Measurements from ENCODE around the gene GAPDHS. TPM values are rescaled to one million over a fixed set of nuclear protein-coding genes. Genes with fewer than 3 reads are reported as not detected.
A peak's percentile ranks its signal among the peaks of the same experiment; 100 is the strongest.

Gene GAPDHS
- total and polyA plus RNA-seq, 2 of the 13 experiments (the other 11 are each of a cell fraction or from before 2014, with no cell fraction given): not detected

DNA sequence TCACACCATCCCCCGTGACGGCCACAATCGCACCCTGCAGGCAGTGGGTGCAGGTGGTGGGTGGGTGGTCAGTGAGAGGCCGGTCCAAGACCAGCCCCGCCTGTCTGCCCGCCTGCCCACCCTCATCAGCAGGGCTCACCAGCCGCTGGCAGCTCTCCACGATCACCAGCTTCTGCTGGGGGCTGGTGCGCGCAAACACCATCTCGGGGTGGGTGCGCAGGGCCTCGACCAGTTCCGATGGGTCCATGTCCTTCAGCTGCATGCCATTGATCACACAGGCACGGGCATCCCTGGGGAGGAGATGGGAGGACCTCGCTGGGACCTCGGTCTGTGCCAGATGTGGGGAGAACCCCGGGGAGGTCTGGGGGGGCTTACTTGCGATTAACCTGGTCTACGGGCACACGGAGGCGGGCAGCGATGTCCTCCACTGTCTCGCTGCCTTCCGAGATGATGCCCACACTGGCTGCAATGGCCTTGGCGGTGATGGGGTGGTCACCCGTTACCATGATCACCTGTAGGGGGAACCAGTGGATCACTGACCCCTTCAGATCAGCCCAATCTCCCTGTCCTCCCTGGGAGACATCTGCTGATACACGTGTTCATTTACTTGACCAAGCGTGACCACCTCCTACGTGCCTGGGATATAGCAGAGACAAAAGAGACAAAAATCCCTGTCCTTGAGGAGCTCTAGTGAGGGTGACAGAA, 22.2 kb downstream of the GAPDHS start (continued):
- TF ChIP-seq, protein P1, sequence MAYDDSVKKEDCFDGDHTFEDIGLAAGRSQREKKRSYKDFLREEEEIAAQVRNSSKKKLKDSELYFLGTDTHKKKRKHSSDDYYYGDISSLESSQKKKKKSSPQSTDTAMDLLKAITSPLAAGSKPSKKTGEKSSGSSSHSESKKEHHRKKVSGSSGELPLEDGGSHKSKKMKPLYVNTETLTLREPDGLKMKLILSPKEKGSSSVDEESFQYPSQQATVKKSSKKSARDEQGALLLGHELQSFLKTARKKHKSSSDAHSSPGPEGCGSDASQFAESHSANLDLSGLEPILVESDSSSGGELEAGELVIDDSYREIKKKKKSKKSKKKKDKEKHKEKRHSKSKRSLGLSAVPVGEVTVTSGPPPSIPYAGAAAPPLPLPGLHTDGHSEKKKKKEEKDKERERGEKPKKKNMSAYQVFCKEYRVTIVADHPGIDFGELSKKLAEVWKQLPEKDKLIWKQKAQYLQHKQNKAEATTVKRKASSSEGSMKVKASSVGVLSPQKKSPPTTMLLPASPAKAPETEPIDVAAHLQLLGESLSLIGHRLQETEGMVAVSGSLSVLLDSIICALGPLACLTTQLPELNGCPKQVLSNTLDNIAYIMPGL (CRISPR knock-in tag; IDR thresholded peaks at IDR 0.05; ENCODE audit: borderline replicate concordance in 1 of 2, low read depth in 1 of 2): 0 out of 4 replicates have a peak, but pooled peaks of 1 of the 2 experiments have one; percentile 31
- TF ChIP-seq ZNF205 (CRISPR knock-in tag; IDR thresholded peaks at IDR 0.05) (no peak), ZSCAN25 (CRISPR knock-in tag; IDR thresholded peaks at IDR 0.05) (no peak), NR2F2 (IDR thresholded peaks at IDR 0.05; ENCODE audit: borderline replicate concordance, low read depth) (no peak), SIN3A (IDR thresholded peaks at IDR 0.05; ENCODE audit: borderline replicate concordance, low read depth, low read length) (no peak), NONO (IDR thresholded peaks at IDR 0.05) (no peak), NONO (CRISPR knock-in tag; conservative IDR thresholded peaks at IDR 0.05) (peak; percentile 43; the same call in 1 of the 2 replicates), ZIK1 (CRISPR knock-in tag; IDR thresholded peaks at IDR 0.05; ENCODE audit: borderline replicate concordance, low read depth) (no peak), ZNF674 (CRISPR knock-in tag; IDR thresholded peaks at IDR 0.05; ENCODE audit: low read depth) (no peak), NCOR1 (IDR thresholded peaks at IDR 0.05; ENCODE audit: borderline replicate concordance, low read length) (no peak), ZNF274 (CRISPR knock-in tag; IDR thresholded peaks at IDR 0.05) (no peak)
- TF ChIP-seq, protein P2, sequence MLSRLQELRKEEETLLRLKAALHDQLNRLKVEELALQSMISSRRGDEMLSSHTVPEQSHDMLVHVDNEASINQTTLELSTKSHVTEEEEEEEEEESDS (CRISPR knock-in tag; IDR thresholded peaks at IDR 0.05; ENCODE audit: borderline replicate concordance): no peak
- TF ChIP-seq, protein P3, sequence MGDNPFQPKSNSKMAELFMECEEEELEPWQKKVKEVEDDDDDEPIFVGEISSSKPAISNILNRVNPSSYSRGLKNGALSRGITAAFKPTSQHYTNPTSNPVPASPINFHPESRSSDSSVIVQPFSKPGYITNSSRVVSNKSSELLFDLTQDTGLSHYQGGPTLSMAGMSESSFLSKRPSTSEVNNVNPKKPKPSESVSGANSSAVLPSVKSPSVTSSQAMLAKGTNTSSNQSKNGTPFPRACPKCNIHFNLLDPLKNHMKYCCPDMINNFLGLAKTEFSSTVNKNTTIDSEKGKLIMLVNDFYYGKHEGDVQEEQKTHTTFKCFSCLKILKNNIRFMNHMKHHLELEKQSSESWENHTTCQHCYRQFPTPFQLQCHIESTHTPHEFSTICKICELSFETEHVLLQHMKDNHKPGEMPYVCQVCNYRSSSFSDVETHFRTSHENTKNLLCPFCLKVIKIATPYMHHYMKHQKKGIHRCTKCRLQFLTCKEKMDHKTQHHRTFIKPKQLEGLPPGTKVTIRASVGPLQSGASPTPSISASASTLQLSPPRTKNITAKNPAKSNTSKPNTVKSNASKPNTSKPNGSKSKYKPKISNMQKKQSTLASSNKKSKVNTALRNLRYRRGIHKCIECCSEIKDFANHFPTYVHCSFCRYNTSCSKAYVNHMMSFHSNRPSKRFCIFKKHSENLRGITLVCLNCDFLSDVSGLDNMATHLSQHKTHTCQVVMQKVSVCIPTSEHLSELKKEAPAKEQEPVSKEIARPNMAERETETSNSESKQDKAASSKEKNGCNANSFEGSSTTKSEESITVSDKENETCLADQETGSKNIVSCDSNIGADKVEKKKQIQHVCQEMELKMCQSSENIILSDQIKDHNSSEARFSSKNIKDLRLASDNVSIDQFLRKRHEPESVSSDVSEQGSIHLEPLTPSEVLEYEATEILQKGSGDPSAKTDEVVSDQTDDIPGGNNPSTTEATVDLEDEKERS (CRISPR knock-in tag; IDR thresholded peaks at IDR 0.05): no peak
- TF ChIP-seq, protein P4, sequence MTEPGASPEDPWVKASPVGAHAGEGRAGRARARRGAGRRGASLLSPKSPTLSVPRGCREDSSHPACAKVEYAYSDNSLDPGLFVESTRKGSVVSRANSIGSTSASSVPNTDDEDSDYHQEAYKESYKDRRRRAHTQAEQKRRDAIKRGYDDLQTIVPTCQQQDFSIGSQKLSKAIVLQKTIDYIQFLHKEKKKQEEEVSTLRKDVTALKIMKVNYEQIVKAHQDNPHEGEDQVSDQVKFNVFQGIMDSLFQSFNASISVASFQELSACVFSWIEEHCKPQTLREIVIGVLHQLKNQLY (CRISPR knock-in tag; IDR thresholded peaks at IDR 0.05): no peak
- TF ChIP-seq, protein P5, sequence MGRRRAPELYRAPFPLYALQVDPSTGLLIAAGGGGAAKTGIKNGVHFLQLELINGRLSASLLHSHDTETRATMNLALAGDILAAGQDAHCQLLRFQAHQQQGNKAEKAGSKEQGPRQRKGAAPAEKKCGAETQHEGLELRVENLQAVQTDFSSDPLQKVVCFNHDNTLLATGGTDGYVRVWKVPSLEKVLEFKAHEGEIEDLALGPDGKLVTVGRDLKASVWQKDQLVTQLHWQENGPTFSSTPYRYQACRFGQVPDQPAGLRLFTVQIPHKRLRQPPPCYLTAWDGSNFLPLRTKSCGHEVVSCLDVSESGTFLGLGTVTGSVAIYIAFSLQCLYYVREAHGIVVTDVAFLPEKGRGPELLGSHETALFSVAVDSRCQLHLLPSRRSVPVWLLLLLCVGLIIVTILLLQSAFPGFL (CRISPR knock-in tag; IDR thresholded peaks at IDR 0.05): no peak
- TF ChIP-seq, protein P6, sequence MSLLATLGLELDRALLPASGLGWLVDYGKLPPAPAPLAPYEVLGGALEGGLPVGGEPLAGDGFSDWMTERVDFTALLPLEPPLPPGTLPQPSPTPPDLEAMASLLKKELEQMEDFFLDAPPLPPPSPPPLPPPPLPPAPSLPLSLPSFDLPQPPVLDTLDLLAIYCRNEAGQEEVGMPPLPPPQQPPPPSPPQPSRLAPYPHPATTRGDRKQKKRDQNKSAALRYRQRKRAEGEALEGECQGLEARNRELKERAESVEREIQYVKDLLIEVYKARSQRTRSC (CRISPR knock-in tag; IDR thresholded peaks at IDR 0.05; ENCODE audit: low read depth): no peak
- TF ChIP-seq, protein P7, sequence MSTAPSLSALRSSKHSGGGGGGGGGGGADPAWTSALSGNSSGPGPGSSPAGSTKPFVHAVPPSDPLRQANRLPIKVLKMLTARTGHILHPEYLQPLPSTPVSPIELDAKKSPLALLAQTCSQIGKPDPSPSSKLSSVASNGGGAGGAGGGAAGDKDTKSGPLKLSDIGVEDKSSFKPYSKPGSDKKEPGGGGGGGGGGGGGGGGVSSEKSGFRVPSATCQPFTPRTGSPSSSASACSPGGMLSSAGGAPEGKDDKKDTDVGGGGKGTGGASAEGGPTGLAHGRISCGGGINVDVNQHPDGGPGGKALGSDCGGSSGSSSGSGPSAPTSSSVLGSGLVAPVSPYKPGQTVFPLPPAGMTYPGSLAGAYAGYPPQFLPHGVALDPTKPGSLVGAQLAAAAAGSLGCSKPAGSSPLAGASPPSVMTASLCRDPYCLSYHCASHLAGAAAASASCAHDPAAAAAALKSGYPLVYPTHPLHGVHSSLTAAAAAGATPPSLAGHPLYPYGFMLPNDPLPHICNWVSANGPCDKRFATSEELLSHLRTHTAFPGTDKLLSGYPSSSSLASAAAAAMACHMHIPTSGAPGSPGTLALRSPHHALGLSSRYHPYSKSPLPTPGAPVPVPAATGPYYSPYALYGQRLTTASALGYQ (CRISPR knock-in tag; IDR thresholded peaks at IDR 0.05): no peak
